HG02571 (cell line): ENCODE data around the gene ZNF451.

Experiments used
- ATAC-seq: cut with Tn5 transposase; IDR thresholded peaks from one replicate; pipeline ENCODE4 v1.9.1; 2021; ENCODE audit warnings: mild to moderate bottlenecking, moderate library complexity; ENCODE audit not compliant: unreplicated experiment

ZNF451 gene

DNA sequence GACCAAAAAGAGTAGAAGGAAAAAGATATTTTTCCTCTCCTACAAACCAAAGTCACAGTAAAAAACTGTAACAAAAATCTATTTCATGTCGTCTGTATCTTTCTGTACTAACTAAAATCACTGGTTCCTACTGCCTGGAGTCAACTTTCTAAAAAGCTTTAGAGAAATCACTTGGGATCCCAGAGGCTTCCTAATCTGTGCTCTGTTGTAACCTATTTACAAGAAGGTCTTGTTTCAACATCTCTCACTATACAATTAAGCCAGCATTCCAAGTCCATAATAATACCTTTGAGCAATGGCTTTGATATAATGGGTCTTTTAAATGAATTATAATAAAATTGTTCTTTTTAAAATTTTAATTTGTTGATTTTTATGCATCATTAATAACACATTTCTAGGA lies 111.7 kb downstream of the ZNF451 start:
- no peak for ATAC-seq

DNA sequence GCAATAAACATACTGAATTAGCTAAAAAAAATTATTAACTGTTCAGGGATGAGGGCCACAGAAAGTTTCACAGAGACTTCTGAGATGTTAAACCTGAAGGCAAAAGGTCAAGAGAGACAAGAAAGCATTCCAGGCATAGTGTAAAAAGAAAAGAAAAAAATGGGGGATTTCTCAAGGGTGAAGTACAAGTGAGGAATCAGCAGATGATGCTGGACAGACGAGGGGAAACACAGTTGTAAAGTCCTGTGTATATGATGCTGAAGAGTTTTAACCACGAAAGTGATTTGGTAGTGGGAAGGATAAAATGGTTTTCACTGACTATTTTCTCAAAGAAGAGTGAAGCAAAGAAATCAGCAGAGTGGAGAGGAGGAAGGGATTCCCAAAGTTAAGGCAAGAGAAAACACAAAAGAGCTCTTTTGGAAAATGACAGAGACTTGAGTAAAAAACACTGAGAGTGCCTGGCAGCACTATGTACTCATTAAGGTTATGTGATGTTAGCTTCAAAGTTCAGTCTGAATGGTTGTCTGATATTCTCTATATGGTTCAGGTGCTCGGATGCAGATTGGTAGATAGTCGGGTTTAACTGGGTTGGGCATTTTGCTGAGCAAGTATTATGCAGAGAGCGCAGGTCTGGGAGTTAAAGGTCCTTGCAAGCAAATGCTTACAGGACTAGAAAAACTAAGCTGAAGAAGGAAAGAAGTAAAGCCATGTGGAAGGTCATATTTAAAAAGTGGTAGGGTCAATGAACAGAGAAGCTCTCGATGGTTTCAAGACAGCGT lies 115.8 kb downstream of the ZNF451 start:
- ATAC-seq = no peak

DNA sequence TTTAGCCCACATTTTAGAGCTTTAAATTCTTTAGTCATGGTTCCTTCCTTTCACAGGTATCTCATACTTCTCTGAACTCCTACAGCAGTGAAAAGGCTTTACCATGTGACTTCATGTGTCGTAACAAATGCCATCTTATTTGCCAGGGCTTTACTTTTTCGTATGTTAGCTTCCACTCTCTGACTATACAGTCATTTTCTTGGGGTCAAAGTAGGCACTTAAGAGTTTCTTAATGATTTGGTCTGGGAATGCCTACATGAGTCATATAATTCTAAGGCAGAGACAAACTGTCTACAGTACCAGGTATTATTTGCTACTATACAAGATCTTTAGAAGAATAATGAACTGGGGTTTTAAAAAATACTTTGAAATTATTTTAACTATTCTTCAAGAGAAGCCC lies 117.2 kb downstream of the ZNF451 start:
- no peak for ATAC-seq

DNA sequence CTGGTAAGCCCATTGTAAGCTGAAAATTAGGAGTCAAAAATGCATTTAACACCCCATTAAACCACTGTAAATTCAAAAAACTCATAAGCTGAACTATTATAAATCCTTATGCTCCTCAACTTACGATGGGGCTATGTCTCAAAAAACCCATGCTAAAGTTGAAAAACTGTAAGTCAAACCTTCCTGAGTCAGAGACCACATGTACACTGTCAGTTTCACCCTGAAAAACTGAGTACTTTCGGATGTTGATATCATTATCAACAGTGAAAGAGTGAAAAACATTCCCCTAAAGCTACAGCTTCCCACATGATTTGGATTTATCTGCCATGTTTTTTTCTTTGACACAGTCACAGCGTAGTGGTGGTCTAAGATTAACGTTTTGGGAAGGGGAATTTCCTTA lies 117.9 kb downstream of the ZNF451 start:
- no peak for ATAC-seq

DNA sequence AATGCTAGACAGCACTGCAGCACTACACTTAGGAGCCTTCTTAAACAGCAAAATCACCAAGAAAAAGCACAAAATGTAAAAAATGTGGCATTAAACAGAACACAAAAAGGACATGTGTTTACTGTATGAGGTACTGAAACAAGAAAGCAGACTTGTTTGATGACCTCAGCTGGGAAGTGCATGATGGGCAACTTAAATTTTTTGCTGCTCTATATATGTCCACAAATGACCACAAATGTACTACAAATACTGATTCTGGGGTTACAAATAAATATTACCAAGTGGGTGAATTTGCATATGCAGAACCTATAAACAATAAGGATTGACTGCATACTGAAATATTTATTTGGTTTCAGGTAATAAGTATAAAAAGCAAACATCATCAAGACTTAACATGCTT lies 119.0 kb downstream of the ZNF451 start:
- no peak for ATAC-seq

DNA sequence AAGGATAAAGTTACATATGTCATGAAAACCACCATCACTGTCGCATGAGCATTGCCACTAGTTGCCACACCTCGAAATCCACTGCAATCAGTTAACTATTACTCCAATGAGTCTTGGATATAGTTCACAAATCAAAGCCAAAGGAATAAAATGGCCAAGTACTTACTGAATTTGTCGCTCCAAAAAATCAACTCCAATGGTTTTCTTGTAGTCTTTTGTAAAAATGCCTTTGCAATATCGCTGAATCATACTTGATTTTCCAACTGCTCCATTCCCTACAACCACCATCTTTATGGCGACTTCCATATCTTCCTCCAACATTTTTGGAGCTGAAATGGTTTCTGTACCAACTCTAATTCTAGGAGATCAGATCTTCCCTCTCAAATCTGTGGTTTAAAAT lies 120.1 kb downstream of the ZNF451 start:
- ATAC-seq = no peak

DNA sequence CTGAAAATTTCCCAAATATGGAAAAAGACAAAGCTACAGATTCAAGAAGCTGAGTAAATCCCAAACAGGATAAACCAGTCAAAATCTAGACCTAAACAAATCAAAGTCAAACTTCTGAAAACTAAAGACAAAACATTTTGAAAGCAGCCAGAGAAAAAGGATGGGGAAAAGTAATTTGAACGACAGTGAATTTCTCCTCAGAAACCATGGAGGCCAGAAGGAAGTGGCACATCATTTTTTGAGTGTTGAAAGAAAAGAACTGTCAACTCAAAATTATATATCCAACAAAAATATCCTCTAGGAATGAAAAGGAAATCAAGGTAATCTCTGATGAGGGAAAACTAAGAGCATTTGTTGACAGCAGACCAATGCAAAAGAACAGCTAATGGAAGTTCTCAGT lies 125.3 kb downstream of the ZNF451 start:
- no peak for ATAC-seq

DNA sequence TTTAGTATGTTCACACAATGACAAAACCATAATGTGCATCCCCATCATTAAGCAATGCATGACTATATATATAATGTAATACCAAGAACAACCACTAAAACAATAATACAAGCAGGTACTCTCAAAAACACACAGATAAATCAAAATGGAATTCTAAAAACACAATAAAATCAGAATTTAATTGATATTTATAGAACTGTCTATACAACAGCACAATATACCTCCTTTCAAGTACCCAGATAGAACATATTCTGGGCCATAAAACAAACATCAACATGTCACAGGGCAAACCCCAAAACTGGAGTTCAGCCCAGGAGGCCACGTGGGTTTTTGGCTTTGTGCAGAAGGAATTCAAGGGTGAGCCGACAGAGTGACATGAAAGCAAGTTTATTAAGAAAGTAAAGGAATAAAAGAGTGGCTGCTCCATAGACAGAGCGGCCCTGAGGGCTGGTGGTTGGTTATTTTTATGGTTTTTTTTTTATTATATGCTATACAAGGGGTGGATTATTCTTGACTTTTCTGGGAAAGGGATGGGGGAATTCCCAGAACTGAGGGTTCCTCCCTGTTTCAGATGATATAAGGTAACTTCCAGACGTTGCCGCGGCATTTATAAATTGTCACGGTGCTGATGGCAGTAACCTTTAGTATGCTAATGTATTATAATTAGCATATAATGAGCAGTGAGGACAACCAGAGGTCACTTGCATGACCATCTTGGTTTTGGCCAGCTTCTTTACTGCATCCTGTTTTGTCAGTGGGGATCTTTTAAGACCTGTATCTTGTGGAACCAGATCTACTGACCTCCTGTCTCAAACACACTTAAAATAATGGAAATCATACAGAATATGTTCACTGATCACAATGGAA lies 126.5 kb downstream of the ZNF451 start:
- ATAC-seq = no peak

DNA sequence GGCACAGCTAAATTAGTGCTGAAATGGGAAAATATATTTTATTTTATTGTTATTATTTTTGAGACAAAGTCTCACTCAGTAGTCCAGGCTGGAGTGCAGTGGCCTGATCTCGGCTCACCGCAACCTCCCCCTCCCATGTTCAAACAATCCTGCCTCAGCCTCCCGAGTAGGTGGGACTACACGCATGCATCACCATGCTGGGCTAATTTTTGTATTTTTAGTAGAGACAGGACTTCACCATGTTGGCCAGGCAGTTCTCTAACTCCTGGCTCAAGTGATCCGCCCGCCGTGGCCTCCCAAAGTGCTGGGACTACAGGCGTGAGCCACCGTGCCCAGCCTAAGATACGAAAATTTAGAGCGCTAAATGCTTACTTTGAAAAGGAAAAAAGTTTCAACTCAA lies 127.3 kb downstream of the ZNF451 start:
- no peak for ATAC-seq
